GM21526 (cell line): Measurements from ENCODE around the gene PRSS16.
A peak's percentile ranks its signal among the peaks of the same experiment; 100 is the strongest.
"Not testable (repeated sequence)": the region's sequence is repeated elsewhere in the genome, so short reads cannot be mapped to it uniquely, and the experiment has no call there.

ENCODE experiments used
- ATAC-seq: cut with Tn5 transposase; IDR thresholded peaks from one replicate; pipeline ENCODE4 v1.9.1; 2021; ENCODE audit warnings: moderate library complexity; ENCODE audit not compliant: unreplicated experiment, low FRiP score

The PRSS16 gene

GRCh38 chr6:27241443-27241842, 6.1 kb upstream of the PRSS16 start:
- ATAC-seq = no peak

DNA sequence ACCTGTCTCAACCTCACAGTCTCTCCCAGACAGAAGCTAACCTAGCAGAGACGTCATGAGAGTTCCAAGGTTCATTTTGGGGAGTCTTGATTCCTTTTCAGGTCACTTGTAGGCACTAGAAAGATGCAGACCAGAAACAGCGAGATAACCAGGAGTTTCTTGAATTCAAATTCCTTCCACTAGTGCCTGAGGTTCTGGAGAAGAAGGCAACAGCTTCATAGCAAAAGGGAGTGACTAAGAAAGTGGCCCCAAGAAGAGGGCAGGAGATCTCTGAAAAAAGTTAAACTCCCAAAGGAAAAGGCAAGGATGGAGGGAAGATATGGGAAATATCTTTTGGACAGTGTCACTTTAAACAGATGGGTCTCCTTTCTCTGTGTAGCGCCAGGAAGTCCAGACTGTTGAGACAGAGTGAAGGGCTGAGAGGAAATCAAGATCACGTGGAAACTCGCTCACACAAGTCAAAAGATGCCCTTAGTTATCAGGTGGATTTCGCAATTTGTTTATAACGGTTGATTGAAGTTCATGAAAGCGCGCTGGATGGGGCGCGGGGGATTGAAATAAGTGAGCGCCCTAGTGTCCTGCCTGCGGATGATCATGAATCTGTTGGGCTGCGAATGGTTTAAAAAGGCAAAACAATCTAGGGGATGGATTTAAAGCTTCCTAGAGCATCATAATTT, 4.8 kb upstream of the PRSS16 start:
- ATAC-seq = no peak

GRCh38 chr6:27248783-27249182, 1.3 kb downstream of the PRSS16 start:
- no peak for ATAC-seq

- no peak for ATAC-seq
Observed at GRCh38 chr6:27250277-27251111, 3.0 kb downstream of the PRSS16 start.

DNA sequence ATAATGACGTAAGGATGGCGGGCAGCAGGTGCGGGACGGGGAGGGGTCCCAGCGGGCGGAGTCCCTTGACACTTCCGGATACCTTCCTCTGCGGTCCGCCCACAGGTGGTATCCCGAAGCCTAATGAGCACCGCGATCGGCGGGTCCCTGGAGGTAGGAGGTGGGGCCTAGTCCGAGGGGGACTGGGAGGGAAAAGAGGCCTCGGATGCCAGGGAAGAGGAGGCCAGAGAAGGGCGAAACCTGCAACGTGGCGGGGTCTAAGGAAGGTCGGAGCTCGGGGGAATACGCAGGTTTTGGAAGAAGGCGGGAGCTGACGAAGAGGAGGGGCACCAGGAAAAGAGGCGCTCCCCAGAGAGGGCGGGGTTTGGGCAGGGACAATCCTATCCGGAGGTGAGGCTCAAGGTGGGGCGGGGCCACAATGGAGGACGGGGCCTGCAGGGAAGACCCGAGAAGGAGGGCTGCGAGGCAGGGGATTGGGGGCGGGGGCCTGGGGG, 3.7 kb downstream of the PRSS16 start:
- ATAC-seq = peak; percentile 61

GRCh38 chr6:27251606-27252251, 4.2 kb downstream of the PRSS16 start:
- peak; percentile 84 for ATAC-seq

DNA sequence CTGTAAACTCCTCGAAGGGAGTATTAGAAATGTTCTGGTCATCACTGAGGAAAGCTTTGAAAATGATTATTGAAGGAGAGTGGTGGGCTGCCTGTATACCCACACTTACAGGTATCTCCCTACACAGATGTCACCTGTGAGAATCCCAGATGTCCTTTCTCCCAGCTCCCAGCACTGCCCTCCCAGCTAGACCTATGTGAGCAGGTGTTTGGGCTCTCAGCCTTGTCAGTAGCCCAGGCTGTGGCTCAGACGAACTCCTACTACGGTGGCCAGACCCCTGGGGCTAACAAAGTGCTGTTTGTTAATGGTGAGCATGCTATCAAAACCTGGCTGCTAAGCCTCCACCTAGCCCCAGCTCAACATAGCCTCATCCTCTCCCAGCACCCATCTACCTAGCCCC, 7.1 kb downstream of the PRSS16 start:
- ATAC-seq = no peak

GRCh38 chr6:27255866-27256265, 8.4 kb downstream of the PRSS16 start:
- no peak for ATAC-seq

GRCh38 chr6:27260369-27260768, 12.9 kb downstream of the PRSS16 start:
- ATAC-seq = no peak

GRCh38 chr6:27260836-27261375, 13.4 kb downstream of the PRSS16 start:
- no peak for ATAC-seq

DNA sequence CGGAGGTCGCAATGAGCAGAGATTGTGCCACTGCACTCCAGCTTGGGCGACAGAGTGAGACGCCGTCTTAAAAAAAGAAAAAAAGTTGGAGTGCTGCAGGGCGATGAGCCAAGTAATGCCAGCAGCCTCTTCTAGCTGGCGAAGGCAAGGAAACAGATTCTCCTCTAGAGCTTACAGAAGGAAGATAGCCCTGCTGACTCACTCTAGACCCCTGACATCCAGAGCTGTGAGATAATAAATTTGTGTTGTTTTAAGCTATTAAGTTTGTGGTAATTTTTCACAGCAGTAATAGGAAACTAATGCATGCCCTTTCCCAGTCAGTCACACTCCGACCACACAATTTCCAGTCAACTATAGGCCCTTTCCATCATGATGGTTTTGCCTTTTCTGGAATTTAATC, 16.4 kb downstream of the PRSS16 start:
- no peak for ATAC-seq

DNA sequence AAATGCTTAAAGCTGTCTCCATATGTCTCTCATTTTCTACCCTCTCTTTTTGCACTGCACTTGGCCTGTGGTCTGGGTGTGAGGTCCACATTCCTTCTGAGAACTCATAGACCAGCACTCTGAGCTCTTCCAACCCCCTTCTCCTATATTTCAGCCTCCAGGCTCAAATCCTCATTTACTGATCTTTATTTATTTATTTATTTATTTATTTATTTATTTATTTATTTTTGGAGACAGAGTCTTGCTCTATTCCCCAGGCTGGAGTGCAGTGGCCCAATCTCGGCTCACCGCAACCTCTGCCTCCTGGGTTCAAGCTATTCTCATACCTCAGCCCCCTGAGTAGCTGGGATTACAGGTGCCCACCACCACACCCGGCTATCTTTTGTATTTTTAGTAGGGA, 19.5 kb downstream of the PRSS16 start:
- ATAC-seq = not testable (repeated sequence)

DNA sequence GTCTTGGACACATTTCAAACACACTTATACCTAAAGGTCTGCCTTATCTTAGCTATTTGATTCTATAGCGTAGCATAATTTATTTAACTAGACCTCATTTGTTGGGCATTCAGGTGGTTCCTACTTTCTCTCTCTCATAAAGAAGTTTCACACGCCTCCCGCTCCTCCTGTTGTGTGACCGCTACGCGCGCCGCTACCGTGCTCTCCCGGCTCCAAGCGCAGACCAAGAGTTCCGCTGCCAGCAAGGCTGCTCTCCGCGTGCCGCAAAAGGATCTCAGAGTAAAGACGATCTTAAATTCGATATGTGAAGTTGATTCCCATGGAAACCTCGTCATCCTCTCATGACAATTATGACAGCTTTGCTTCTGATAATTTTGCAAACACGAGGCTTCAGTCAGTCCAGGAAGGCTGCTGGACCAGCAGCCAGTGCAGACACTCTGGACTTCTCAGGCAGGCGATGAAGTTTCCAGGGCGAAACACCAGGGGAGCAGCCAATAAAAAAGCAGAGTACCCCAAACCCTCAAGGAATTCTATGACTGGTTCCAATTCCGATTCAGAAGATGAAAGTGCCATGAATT, 20.4 kb downstream of the PRSS16 start:
- no peak for ATAC-seq

GRCh38 chr6:27268803-27269202, 21.3 kb downstream of the PRSS16 start:
- no peak for ATAC-seq

DNA sequence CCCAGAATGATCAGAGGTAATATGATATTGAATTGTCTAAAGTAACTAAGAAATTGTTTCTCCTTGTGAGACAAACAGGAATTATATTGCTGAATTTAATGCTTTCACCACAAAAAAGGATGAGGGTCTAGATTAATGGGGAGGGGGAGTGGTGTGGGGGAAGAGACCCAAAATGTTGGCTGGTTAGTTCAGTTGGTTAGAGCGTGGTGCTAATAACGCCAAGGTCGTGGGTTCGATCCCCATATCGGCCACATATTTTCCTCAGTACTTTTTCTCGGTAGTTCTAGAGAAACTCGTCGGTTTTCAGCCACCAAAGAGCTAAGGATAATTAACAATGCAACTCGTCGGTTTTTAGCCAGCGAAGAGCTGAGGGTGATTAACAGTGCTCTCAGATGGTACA, 26.3 kb downstream of the PRSS16 start:
- ATAC-seq = no peak

GRCh38 chr6:27275025-27275956, 27.8 kb downstream of the PRSS16 start:
- ATAC-seq = no peak

DNA sequence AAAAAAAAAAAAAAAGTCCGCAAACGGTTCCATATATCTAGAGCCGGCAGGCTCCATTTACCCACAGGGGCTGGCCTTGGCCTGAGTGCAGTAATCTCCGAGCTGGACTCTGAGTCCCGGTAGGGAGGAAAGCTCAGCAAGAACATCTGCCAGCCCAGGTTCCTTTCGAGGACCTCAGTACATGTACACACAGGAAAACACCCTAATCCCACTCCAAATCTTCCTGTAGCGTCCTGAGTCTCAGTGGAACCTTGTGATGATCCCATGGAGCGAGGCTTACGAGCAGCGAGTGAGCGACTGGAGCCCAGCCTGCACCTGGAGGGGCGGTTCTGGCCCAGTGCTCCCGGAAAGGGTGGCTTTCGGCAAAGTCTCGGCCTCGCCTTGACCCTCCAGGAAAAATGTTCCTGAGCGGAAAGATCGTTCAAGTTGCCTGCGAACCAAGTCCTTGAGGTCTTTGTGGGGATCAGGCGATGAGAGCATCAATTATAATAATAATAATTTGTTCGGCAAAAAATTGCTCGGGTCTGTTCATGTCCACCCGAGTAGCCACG, 32.1 kb downstream of the PRSS16 start:
- ATAC-seq = no peak

DNA sequence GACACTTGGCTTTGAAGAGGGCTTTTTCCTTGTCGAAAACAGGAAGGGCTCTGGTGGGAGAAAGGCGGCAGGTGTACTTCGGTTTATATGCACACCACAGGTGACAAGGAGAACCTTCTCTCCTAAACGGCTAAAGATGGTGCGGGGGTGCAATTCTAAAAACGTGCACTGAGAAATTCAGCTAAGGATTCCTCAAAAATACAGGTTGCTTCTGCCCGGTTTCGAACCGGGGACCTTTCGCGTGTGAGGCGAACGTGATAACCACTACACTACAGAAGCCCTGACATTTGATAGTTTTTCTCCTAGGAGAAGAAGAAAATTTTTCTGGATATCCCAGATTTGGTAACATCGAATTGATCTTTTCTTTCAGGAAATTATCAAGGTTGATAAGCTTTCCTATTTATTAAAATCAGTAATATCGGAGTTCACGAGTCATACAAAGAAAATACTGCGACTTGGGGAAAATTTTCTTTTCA, 32.6 kb downstream of the PRSS16 start:
- ATAC-seq = no peak

GRCh38 chr6:27280540-27281000, 33.1 kb downstream of the PRSS16 start:
- ATAC-seq = no peak
